ENCODE measurements around the gene C1orf21.

C1orf21 gene

GRCh38 chr1:184367427-184368038 lies 19.3 kb upstream of the C1orf21 start:
- TF ChIP-seq, protein P1, sequence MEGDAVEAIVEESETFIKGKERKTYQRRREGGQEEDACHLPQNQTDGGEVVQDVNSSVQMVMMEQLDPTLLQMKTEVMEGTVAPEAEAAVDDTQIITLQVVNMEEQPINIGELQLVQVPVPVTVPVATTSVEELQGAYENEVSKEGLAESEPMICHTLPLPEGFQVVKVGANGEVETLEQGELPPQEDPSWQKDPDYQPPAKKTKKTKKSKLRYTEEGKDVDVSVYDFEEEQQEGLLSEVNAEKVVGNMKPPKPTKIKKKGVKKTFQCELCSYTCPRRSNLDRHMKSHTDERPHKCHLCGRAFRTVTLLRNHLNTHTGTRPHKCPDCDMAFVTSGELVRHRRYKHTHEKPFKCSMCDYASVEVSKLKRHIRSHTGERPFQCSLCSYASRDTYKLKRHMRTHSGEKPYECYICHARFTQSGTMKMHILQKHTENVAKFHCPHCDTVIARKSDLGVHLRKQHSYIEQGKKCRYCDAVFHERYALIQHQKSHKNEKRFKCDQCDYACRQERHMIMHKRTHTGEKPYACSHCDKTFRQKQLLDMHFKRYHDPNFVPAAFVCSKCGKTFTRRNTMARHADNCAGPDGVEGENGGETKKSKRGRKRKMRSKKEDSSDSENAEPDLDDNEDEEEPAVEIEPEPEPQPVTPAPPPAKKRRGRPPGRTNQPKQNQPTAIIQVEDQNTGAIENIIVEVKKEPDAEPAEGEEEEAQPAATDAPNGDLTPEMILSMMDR (IDR thresholded peaks at IDR 0.05; ENCODE audit: control extremely low read depth, extremely low read depth, low read depth, missing control alignments) = no peak
- ChIA-PET CTCF (no interaction called here), POLR2A (no interaction called here)
- DNase-seq (ENCODE audit: extremely low spot score) = no peak

GRCh38 chr1:184368354-184368753 lies 18.5 kb upstream of the C1orf21 start:
- POLR2A ChIA-PET = no interaction called here
- no peak for DNase-seq (ENCODE audit: extremely low spot score)
- TF ChIP-seq, protein P1 (IDR thresholded peaks at IDR 0.05; ENCODE audit: control extremely low read depth, extremely low read depth, low read depth, missing control alignments) = no peak
- CTCF ChIA-PET = no interaction called here

DNA sequence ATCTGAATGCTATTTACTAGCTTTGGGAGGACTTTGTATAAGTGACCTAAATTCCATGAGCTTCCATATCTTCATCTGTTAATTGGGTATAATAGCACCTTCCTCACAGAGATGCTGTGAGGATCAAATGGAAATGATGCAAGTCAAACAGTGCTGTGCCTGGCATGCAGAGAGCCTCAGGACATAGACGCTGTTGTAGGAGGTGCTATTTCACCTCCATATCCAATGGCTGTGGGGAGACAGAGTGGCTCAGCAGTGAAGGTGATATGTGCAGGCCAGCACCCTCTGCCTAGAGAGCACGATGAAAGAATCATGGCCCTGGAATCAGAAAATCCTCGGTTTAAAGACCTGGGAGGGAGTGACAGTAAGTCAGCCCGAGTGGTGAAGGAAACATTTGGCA lies 16.0 kb upstream of the C1orf21 start:
- POLR2A ChIA-PET = no interaction called here
- DNase-seq (ENCODE audit: extremely low spot score) = no peak
- CTCF ChIA-PET = interaction anchor here (1.0 to 1.2 kb wide), 2 partner anchors 9 to 11 kb away, joined by 3 to 10 read pairs; no protein-coding TSS in a partner anchor
- TF ChIP-seq, protein P1 (IDR thresholded peaks at IDR 0.05; ENCODE audit: control extremely low read depth, extremely low read depth, low read depth, missing control alignments) = no peak

- POLR2A ChIA-PET = no interaction called here
- CTCF ChIA-PET = no interaction called here
- TF ChIP-seq, protein P1 (IDR thresholded peaks at IDR 0.05; ENCODE audit: control extremely low read depth, extremely low read depth, low read depth, missing control alignments) = no peak
- no peak for DNase-seq (ENCODE audit: extremely low spot score)
These were observed 13.7 kb upstream of the C1orf21 start for GRCh38 chr1:184373155-184373554.

GRCh38 chr1:184376369-184376768 lies 10.5 kb upstream of the C1orf21 start:
- CTCF ChIA-PET = interaction anchor here (1.8 kb wide), 1 partner anchor 11 kb away, joined by 5 read pairs; no protein-coding TSS in a partner anchor
- POLR2A ChIA-PET = no interaction called here
- DNase-seq (ENCODE audit: extremely low spot score) = no peak
- TF ChIP-seq, protein P1 (IDR thresholded peaks at IDR 0.05; ENCODE audit: control extremely low read depth, extremely low read depth, low read depth, missing control alignments) = no peak

DNA sequence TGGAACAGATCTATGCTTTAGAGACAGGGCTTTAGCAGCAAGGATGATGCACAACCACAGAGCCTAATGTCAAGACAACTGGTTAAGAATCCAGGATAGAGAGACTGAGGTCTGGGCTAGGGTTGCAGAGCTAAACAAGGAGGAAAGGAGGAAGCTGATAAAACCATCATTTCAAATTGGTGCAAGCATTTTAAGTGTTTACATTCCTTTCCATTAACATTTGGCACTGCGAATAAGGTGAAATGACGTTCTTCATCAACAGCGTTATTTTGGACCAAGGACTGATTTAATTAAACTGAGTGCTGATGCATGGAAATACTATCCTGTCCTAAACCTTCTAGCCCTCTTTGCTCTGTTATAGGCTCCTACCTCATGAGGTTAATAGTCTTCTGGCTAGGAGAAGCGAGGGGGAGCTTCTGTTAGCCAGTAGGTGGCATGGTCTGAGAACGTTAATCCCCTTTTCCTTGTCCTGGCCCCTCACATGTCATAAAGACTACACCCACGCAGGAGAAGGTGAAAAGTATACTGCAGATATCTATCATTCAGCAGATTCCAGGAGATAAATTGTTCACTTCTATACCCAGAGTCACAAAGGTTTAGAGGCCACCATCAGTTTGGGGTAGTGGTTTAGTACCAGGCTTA lies 7.6 kb upstream of the C1orf21 start:
- TF ChIP-seq, protein P1 (IDR thresholded peaks at IDR 0.05; ENCODE audit: control extremely low read depth, extremely low read depth, low read depth, missing control alignments) = peak; percentile 14
- ChIA-PET CTCF (interaction anchor here (1.0 to 1.8 kb wide), 3 partner anchors 8 to 284 kb away, joined by 3 to 10 read pairs (median 6); no protein-coding TSS in a partner anchor), POLR2A (no interaction called here)
- DNase-seq (ENCODE audit: extremely low spot score) = no peak
